Measurements from ENCODE around the gene SLC25A21. TPM values are rescaled to one million over a fixed set of nuclear protein-coding genes. Genes with fewer than 3 reads are reported as not detected.

The SLC25A21 gene
- total and polyA plus RNA-seq, 9 donors = 0.57 to 1.6 (median 1.1) TPM; not detected in 1

- Histone ChIP-seq H3K4me1 (ENCODE audit: insufficient read depth) (no peaks in the 10 kb centered on the region), H3K27ac (no peak overlapping the region), H3K4me3 (no peak overlapping the region), H3K9me3 (no peaks in the 10 kb centered on the region), H3K36me3 (no peaks in the 10 kb centered on the region), H3K27me3 (no peaks in the 10 kb centered on the region)
- no peak for TF ChIP-seq CTCF (IDR thresholded peaks at IDR 0.05)
- intact Hi-C loops (cut with DNase I) = no loop called here
- WGBS, 3 donors = 61 to 70% (median 62%) methylated on average over 3 of the region's 3 CpGs
- DNase-seq = no peak
Observed at GRCh38 chr14:37089410-37089809, 83.0 kb downstream of the SLC25A21 start.

- no peaks in the 10 kb centered on the region for H3K9me3 ChIP-seq
- no peak overlapping the region for H3K27ac ChIP-seq
- no peak overlapping the region for H3K4me3 ChIP-seq
- 70 to 72% (median 71%) methylated on average over 9 of the region's 9 CpGs for WGBS, 3 donors
- H3K4me1 ChIP-seq (ENCODE audit: insufficient read depth) = no peaks in the 10 kb centered on the region
- H3K27me3 ChIP-seq = no peaks in the 10 kb centered on the region
- H3K36me3 ChIP-seq = no peaks in the 10 kb centered on the region
- no peak for DNase-seq
- no peak for TF ChIP-seq CTCF (IDR thresholded peaks at IDR 0.05)
- TF ChIP-seq POLR2A (IDR thresholded peaks at IDR 0.05) = no peak
- TF ChIP-seq EP300 (IDR thresholded peaks at IDR 0.05) = no peak
- intact Hi-C loops (cut with DNase I) = no loop called here
Observed at GRCh38 chr14:37088356-37089215, 83.8 kb downstream of the SLC25A21 start.

DNA sequence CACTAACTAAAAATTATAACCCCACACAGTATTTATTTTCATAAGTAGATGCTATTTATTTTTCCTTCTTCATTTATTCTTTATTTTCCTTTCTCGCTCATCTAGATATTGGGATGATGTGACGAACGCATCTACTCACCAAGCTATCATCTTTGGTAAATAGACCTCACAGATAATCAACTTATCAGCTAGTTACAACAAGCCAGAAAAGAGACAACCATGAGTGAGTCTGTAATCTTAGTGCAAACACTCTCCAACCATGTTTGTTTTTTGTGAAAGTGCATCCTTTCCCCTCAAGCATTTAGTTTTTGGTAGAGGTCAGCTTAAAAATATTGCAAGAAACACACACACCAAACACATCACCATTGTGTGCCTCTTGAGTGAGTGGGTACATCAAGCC is 84.9 kb downstream of the SLC25A21 start:
- Histone ChIP-seq H3K27ac (no peak overlapping the region), H3K36me3 (no peaks in the 10 kb centered on the region), H3K9me3 (no peaks in the 10 kb centered on the region), H3K4me1 (ENCODE audit: insufficient read depth) (no peaks in the 10 kb centered on the region), H3K27me3 (no peaks in the 10 kb centered on the region), H3K4me3 (no peak overlapping the region)
- 81 to 94% (median 82%) methylated on average over 3 of the region's 3 CpGs for WGBS, 3 donors
- DNase-seq = no peak
- TF ChIP-seq CTCF (IDR thresholded peaks at IDR 0.05) (no peak), POLR2A (IDR thresholded peaks at IDR 0.05) (no peak), EP300 (IDR thresholded peaks at IDR 0.05) (no peak)
- intact Hi-C loops (cut with DNase I) = no loop called here

- Histone ChIP-seq H3K9me3 (no peaks in the 10 kb centered on the region), H3K4me3 (no peak overlapping the region), H3K27ac (no peak overlapping the region), H3K4me1 (ENCODE audit: insufficient read depth) (no peaks in the 10 kb centered on the region), H3K27me3 (no peaks in the 10 kb centered on the region), H3K36me3 (no peaks in the 10 kb centered on the region)
- DNase-seq = no peak
- 76 to 83% (median 76%) methylated on average over 5 of the region's 5 CpGs for WGBS, 3 donors
- intact Hi-C loops (cut with DNase I) = no loop called here
- TF ChIP-seq POLR2A (IDR thresholded peaks at IDR 0.05) (no peak), CTCF (IDR thresholded peaks at IDR 0.05) (no peak), EP300 (IDR thresholded peaks at IDR 0.05) (no peak)
Observed at GRCh38 chr14:37083599-37083998, 88.8 kb downstream of the SLC25A21 start.

Data from ovary (tissue), 9 donors.